DOHH2 (cell line): ENCODE results near the gene MYG1.

Source experiments
- EZH2phosphoT487 ChIP-seq: fragments of 200-600 bp; sonication (generic); IDR thresholded peaks from 2 replicates; pipeline ENCODE4 v1.6.1; 2017; ENCODE audit warnings: borderline replicate concordance, mild to moderate bottlenecking, antibody characterized with exemption, low read length, moderate library complexity, mixed read lengths
- TF ChIP-seq, protein P1 (sequence below): fragments of 200-600 bp; sonication (generic); IDR thresholded peaks from one replicate; pipeline ENCODE4 v1.5.1; 2014; ENCODE audit warnings: antibody characterized with exemption, mild to moderate bottlenecking, low read depth, low read length; ENCODE audit not compliant: poor library complexity, severe bottlenecking

DNA sequence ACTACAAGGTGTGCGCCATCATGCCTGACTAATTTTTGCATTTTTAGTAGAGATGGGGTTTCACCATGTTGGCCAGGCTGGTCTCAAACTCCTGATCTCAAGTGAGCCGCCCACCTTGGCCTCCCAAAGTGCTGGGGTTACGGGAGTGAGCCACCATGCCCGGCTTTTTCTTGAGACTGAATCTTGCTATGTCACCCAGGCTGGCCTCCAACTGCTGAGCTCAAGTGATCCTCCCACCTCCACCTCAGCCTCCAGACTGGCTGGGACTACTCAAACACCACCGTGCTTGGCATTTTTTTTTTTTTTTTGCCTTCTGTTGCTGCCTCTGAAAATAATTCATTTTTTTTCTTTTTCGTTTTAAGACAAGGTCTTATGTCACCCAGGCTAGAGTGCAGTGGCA, 39.6 kb upstream of the MYG1 start:
- TF ChIP-seq, protein P1, sequence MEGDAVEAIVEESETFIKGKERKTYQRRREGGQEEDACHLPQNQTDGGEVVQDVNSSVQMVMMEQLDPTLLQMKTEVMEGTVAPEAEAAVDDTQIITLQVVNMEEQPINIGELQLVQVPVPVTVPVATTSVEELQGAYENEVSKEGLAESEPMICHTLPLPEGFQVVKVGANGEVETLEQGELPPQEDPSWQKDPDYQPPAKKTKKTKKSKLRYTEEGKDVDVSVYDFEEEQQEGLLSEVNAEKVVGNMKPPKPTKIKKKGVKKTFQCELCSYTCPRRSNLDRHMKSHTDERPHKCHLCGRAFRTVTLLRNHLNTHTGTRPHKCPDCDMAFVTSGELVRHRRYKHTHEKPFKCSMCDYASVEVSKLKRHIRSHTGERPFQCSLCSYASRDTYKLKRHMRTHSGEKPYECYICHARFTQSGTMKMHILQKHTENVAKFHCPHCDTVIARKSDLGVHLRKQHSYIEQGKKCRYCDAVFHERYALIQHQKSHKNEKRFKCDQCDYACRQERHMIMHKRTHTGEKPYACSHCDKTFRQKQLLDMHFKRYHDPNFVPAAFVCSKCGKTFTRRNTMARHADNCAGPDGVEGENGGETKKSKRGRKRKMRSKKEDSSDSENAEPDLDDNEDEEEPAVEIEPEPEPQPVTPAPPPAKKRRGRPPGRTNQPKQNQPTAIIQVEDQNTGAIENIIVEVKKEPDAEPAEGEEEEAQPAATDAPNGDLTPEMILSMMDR, result no peak
- no peak for TF ChIP-seq EZH2phosphoT487
